NCI-H345 (cell line): ENCODE measurements around the gene SULT1A3.
"Not testable (repeated sequence)": the region's sequence is repeated elsewhere in the genome, so short reads cannot be mapped to it uniquely, and the experiment has no call there.

Experiments used
- DNase-seq: peaks from one replicate; lab custom pipeline; 2025; lab: John Stamatoyannopoulos, UW

Gene SULT1A3

DNA sequence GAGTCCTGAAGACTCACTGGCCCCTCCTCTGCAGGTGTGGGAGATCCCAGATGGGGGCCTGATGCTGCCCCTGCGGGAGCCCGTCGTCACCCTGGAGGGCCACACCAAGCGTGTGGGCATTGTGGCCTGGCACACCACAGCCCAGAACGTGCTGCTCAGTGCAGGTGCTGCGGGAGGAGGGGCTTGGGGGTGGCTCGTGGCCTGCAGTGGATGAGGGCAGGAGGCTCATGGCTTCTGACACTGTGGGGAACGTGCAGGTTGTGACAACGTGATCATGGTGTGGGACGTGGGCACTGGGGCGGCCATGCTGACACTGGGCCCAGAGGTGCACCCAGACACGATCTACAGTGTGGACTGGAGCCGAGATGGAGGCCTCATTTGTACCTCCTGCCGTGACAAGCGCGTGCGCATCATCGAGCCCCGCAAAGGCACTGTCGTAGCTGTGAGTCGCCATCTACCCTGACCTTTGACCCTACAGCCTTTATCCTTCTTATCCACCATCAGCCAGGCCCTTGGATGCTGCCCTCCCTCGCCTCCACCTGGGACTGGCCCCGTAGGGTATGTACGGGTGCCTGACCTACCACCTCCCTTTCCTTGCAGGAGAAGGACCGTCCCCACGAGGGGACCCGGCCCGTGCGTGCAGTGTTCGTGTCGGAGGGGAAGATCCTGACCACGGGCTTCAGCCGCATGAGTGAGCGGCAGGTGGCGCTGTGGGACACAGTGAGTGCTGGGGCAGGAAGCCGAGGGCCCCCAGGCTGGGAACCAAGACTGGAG lies 12.1 kb upstream of the SULT1A3 start:
- no peak for DNase-seq

DNA sequence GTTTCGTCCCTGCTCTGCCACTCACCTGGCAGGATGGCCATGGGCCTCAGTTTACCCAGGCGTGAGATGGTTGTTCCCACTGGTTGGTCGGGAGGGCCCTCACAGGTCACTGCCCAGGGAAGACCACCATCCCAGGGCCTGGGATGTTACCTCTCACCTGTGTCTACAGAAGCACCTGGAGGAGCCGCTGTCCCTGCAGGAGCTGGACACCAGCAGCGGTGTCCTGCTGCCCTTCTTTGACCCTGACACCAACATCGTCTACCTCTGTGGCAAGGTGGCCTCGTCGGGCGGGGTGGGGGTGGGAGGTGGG lies 11.5 kb upstream of the SULT1A3 start:
- no peak for DNase-seq

DNA sequence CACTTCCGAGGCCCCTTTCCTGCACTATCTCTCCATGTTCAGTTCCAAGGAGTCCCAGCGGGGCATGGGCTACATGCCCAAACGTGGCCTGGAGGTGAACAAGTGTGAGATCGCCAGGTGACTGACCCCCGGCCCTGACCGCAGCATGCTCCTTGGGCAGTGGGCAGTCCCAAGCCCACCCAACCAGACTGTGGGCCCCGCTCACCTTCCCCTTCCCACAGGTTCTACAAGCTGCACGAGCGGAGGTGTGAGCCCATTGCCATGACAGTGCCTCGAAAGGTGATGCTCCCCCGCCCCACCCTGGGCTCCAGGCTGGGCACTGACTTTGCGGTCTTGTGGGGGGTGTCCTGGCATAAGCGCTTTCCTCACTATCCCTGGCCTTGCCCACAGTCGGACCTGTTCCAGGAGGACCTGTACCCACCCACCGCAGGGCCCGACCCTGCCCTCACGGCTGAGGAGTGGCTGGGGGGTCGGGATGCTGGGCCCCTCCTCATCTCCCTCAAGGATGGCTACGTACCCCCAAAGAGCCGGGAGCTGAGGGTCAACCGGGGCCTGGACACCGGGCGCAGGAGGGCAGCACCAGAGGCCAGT lies 11.0 kb upstream of the SULT1A3 start:
- DNase-seq = no peak

DNA sequence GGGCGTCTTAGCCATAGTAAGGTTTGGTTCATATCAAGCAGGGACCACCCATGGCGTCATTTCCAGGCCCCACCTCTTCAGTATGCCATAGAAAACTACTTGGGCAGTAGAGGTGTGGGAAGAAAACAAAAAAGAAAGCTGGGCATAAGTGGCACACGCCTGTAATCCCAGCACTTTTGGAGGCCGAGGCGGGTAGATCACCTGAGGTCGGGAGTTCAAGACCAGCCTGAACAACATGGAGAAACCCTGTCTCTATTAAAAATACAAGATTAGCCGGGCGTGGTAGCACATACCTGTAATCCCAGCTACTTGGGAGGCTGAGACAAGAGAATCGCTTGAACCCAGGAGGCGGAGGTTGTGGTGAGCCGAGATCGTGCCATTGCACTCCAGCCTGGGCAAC lies 7.9 kb upstream of the SULT1A3 start:
- not testable (repeated sequence) for DNase-seq

DNA sequence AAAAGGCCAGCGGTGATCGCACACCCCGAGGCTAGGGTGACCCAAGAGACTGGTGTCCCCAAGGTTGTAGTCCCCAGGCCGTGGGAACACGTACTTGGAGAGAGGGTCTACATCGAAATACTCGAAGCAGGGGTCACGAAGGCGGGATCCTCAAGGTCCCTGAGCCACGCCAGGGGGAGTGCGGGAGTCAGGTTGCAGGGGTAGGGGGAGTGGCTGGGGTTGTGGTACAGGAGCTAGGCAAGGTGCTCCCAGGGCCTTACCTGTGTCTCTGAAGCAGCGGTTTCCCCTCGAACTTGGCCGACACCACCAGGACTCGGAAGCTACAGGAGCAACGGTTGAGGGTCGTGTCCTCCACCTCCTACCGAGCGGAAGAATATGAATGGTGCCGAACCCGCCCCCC lies 6.0 kb upstream of the SULT1A3 start:
- DNase-seq = not testable (repeated sequence)

DNA sequence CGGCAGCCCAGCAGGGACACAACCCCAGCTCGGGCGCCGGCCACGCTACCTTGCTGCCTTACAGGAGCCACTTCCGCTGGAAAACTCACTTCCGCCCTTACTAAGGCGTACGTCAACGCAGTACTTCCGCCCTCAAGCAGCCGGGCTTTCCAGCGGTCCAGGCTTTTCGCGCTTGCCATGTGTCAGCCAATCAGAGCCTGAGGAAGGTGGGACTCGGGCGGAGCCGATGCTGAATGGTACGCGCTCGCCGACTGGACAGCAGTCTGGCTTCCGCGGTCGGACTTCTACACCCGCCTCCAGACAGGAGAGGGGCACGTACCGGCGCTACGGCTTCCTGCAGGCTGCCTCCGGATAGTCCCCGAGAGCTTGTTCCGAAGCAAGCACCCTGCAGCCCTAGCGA lies 5.4 kb upstream of the SULT1A3 start, which contains the start of the genes BOLA2B and SLX1A:
BOLA2B (minus strand) TSS at position 52 of the 400 bp plus-strand sequence. CDS start 71 bp downstream, outside the sequence.
SLX1A (plus strand) TSS at position 261 of the 400 bp plus-strand sequence. CDS start 210 bp downstream, outside the sequence.
- not testable (repeated sequence) for DNase-seq

DNA sequence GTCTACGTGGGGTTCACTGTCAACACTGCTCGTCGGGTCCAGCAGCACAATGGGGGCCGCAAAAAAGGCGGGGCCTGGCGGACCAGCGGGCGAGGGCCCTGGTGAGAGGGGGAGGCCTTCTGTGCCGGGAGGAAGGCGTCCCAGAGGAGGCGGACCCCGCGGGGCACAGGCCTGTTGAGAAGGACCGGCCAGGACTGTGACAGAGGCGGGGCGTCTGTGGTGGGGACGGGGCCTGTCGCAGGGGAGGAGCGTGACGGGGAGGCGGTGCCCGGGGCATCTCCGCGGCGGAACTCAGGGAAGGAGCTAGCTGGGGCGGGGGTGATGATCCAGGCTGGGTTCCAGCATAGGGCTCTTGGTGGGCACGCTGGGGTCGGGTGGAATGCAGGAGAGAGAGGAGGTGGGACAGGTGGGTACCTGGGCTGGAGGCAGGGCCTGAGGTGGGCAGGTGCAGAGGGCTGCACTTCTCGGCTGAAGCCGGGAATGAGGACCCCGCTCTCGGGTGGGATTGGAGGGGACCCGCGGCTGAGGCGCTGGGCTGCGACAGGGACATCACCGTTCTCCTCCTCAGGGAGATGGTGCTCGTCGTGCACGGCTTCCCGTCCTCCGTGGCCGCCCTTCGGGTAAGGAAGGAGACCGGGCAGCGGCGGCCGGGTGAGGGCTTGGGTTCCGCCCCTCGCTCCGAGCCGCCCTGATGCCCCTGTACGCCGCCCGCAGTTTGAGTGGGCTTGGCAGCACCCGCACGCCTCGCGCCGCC lies 4.7 kb upstream of the SULT1A3 start:
- not testable (repeated sequence) for DNase-seq

DNA sequence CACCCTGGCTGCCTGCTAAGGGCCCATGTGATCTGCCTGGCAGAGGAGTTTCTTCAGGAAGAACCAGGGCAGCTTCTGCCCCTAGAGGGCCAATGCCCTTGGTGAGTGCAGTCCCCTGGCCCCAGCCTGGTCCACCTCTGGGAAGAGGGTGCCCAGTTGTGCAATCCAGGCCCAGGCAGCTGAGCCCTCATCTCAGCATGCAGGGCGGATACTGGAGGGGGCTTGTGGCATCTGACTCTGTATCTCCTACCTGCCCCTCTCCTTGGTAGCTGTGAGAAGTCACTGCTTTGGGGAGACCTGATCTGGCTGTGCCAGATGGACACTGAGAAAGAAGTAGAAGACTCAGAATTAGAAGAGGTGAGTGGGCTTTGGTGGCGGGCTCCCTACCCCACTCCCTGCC lies 2.1 kb upstream of the SULT1A3 start:
- not testable (repeated sequence) for DNase-seq

DNA sequence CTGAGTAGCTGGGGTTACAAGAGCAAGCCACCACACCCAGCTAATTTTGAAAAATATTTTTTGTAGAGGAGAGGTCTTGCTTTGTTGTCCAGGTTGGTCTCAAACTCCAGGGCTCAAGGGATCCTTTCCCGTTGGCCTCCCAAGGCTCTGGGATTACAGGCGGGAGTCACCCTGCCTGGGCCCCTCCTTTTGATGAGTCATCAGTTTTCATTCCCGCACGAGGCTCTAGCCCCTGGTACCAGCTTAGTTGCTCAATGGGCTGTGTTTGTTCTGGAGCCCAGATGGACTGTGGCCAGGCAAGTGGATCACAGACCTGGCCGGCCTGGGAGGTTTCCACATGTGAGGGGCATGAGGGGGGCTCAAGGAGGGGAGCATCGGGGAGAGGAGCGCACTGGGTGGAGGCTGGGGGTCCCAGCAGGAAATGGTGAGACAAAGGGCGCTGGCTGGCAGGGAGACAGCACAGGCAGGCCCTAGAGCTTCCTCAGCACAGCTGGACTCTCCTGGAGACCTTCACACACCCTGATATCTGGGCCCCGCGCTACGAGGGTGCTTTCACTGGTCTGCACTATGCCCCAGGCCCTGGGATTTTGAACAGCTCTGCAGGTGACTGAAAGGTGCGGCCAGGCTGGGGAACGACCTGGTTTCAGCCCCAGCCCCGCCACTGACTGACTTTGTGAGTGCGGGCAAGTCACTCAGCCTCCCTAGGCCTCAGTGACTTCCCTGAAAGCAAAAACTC lies 721 bp downstream of the SULT1A3 start:
- DNase-seq = not testable (repeated sequence)

DNA sequence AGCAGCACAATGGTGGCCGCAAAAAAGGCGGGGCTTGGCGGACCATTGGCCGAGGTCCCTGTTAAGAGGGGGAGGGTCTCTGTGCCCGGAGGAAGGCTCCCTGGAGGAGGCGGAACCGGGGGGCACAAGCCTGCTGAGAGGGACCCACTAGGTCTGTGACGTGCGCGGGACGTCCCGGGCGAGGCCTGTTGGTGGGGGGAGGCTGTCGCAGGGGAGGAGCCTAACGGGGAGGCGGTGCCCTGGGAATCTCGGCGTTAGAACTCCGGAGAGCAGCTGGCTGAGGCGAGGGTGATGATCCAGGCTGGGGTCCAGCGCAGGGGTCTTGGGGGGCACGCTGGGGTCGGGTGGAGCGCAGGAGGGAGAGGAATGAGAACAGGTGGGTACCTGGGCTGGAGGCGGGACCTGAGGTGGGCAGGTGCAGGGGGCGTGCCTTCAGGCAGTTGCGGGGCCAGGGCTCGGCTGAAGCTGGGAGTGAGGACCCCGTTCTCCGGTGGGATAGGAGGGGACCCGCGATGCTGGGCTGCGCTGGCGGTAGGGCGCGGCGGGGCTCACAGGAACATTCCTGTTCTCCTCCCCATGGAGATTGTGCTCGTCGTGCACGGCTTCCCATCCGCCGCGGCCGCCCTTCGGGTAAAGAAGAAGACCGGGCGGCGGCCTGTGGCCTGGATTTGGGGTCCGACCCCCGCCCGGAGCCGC lies 6.6 kb downstream of the SULT1A3 start:
- not testable (repeated sequence) for DNase-seq

DNA sequence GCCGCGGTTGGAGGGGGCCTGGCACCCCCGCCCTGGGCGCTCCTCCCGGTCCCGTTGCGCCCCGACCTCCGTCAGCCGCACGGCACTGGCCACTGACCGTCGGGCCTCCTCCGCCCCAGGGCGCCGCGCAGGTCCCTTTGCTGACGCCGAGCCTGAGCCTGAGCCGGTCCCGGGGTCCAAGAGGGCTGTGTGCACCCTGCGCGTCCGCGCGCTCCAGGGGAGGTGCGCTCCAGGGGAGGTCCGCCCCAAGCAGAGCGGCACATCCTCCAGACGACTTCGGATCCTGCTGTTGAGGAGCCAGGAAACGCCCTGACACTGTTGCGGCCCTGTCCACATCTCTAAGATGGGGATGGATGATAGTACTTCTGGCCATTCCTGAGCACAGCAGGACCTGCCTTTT lies 7.2 kb downstream of the SULT1A3 start:
- not testable (repeated sequence) for DNase-seq

DNA sequence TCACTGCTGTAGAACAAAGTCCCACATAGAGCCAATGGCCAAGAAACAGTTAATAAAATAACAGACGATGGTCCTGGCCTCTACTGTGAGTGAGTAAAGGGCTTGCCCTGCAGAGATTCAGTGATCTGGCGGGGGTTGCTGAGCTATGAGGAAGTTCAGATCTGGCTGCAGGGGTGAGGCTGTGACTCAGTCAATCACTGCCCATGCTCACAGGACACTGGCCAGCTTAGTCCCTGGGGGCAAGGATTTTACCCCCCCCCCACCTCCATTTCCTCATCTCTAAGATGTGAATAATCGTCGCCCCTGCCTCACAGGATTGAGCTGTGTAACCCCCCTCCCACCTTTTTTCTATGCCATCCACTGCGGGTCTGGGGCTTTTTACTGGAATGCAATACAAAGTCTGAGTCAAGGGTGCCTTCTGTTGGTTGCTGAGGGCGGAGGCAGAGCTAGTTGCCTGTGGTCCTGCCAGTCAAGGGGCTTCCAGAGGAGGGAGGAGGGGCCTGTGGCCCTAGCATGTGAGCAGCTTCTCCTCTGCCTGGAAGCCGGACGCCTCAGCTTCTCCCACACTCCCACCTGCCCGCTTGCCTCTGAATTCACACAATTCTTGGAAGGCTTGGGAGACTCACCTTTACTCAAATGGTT lies 8.1 kb downstream of the SULT1A3 start:
- not testable (repeated sequence) for DNase-seq

DNA sequence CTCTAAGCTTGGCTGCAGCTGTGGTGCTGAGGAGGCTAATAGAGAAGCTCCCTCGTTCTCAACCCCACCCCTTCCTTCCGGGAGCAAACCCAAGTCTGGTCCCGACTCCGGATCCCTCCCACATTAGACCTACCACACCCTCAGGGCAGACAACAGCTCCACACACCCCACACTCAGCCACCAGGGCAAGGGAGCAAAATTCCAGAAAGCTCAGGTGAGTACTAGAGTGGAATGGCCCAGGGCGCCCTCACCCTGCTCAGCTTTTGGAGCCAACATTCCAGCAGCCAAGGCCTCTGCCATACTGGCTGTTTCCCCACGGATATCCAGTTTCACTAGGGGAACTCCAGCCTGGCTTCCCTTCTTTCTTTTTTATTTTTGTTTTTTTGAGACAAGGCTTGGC lies 10.0 kb downstream of the SULT1A3 start:
- DNase-seq = not testable (repeated sequence)

DNA sequence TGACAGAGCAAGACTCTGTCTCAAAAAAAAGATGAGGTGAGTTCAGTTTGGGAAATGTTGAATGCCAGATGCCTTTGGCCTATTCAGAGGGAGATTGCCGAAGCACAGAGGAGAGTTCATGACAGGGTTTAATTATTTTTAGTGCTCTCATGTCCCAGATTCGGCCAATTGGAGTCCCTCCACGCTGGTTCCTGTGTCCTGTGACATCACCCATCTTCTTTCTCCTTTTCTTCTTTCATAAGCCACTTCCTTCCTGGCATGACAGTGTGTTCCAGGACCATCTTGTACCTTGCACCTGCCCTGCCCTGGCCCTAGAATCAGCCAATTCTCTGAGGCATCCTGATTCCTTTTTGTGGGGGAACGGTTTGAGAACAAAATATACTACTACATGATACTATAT lies 12.4 kb downstream of the SULT1A3 start:
- not testable (repeated sequence) for DNase-seq

DNA sequence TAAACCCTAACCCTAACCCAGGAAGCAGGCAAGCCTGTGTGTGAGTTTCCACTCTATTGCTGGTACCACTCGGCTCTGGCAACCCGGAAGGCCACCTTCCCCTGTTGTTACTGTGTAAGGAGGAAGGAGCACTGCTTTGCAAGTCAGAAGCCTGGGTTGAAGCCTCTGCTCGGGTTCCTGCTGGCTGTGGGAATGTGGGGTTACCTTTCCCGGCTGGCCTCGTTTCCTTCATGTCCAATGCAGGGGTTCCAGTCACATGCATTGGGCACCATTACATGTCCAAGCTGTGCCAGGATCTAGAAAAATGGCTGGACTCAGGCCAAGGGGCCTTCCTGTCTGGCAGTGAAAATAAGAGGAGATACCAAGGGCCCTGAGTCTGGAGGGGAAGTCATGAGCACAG lies 18.0 kb downstream of the SULT1A3 start:
- not testable (repeated sequence) for DNase-seq

DNA sequence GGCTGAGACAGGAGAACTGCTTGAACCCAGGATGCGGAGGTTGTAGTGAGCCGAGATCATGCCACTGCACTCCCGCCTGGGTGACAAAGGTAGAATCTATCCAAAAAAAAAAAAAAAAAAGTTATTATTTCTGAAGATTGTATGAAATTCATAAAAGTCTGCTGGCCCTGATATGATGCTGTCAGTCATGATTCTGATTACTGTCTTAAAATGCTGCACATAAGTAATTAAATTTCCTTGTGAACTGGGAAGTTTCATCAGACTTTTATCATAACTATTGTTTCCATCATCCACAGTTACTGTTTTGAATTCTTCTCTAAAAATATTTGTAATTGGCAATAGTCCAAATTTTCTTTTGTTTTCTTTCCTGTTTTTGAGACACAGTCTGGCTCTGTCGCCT lies 49.3 kb downstream of the SULT1A3 start, which contains the start of gene NPIPB13:
NPIPB13 (minus strand) TSS at position 101 of the 400 bp plus-strand sequence. CDS start 2,906 bp downstream, outside the sequence.
- not testable (repeated sequence) for DNase-seq
